ENCODE data around the gene ZNF460. TPM values are rescaled to one million over a fixed set of nuclear protein-coding genes. Genes with fewer than 3 reads are reported as not detected.
A peak's percentile ranks its signal among the peaks of the same experiment; 100 is the strongest.

The ZNF460 gene
- 100 to 1,000 TPM in 1 of 4 donors, 10 to 100 TPM in 3; 44.4 to 191 (median 74.6) TPM for total RNA-seq

DNA sequence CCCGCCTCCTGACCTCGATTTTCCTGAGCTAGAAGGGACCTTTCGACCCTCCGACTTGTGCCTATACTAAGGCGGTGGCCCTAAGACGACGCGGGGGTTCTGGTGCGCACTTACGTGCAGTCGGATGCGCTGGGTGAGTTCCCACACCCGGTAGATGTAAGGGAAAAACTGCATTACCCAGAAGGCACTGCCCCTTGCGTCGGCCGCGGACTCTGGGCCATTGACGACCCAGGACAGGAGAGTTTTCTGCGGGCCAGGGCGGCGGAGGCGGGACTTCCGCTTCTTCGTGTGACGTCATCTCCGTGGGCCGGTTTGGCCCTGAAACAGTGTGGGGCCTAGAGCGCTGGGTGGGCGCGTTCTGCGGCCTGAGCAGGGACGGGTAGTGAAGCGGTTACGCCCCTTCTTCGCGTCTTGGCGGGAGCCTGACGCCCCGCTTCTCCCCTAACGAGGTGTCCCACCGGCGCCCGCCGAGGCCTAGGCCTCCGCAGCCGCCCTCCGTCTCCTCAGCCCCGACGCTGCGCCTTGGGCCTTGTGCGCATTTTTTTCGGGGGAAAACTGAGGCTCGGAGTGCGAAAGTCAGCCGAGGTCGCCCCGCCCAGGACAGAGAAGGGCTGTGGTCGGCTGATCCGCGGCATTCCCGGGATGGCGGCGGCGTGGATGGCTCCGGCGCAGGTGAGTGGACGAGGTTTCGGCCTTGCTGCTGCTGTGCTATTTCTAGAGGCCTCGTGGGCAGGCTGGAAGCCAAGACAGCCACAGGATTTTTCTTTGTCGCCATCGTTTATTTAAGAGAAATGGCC, at the start of gene ZNF460:
Gene ZNF460 (plus strand): TSS at position 321 of the 797 bp plus-strand sequence. CDS start 322 bp downstream, at position 643.
- intact Hi-C loops (cut with DNase I; ENCODE audit: low total_unique reads) (loop anchor here (2.0 kb wide), 1 partner anchor 40 kb away; the partner anchor contains the start of gene ZNF805), in situ Hi-C loops (cut with MboI; ENCODE audit: low pct_ligation_motif_present in 1 of 4, low pct_unique_long_range_greater_than_20kb in 1 of 4, low sequenced_read_pairs in 3 of 4) (no loop called here)
- peak within 1 kb of the TSS; percentile 94 to 99 (median 97) for H3K27ac ChIP-seq
- peak within 1 kb of the TSS; percentile 86 to 98 (median 92) for H3K4me3 ChIP-seq
- no peaks in the 10 kb centered on the region for H3K27me3 ChIP-seq
- no peaks in the 10 kb centered on the region for H3K9me3 ChIP-seq
- DNase-seq = peak; percentile 97
- H3K36me3 ChIP-seq = peaks cover 0 to 13% (median 6%) of the 10 kb centered on the region in 4 donors
- WGBS, 2 donors (ENCODE audit: low coverage in 1 of 2) = 1% methylated on average over 40 of the region's 71 CpGs; no CpG with 5 or more reads in 1 of the 2 donors
- no peak for TF ChIP-seq EP300 (IDR thresholded peaks at IDR 0.05; ENCODE audit: low read depth)
- TF ChIP-seq POLR2AphosphoS5 (IDR thresholded peaks at IDR 0.05) = peak; percentile 83 to 85 (median 84)
- peak in 1 of 5 experiments; percentile 12 for TF ChIP-seq CTCF (IDR thresholded peaks at IDR 0.05)
- TF ChIP-seq POLR2A (IDR thresholded peaks at IDR 0.05) = peak; percentile 90
- peaks cover 9 to 34% (median 15%) of the 10 kb centered on the region in 4 donors for H3K4me1 ChIP-seq

GRCh38 chr19:57231686-57232085, 48.6 kb upstream of the ZNF460 start:
- TF ChIP-seq POLR2AphosphoS5 (IDR thresholded peaks at IDR 0.05) (no peak), POLR2A (IDR thresholded peaks at IDR 0.05) (no peak), CTCF (IDR thresholded peaks at IDR 0.05) (no peak), EP300 (IDR thresholded peaks at IDR 0.05; ENCODE audit: low read depth) (no peak)
- H3K4me1 ChIP-seq = no peaks in the 10 kb centered on the region
- intact Hi-C loops (cut with DNase I; ENCODE audit: low total_unique reads) (no loop called here), in situ Hi-C loops (cut with MboI; ENCODE audit: low pct_ligation_motif_present in 1 of 4, low pct_unique_long_range_greater_than_20kb in 1 of 4, low sequenced_read_pairs in 3 of 4) (no loop called here)
- DNase-seq = no peak
- WGBS, 2 donors (ENCODE audit: low coverage in 1 of 2) = 68 to 82% methylated on average over 4 to 9 of the region's 9 CpGs
- H3K4me3 ChIP-seq = no peak overlapping the region
- no peaks in the 10 kb centered on the region for H3K36me3 ChIP-seq
- no peaks in the 10 kb centered on the region for H3K27me3 ChIP-seq
- H3K27ac ChIP-seq = no peak overlapping the region
- no peaks in the 10 kb centered on the region for H3K9me3 ChIP-seq

GRCh38 chr19:57233207-57233606, 47.1 kb upstream of the ZNF460 start:
- intact Hi-C loops (cut with DNase I; ENCODE audit: low total_unique reads) (no loop called here), in situ Hi-C loops (cut with MboI; ENCODE audit: low pct_ligation_motif_present in 1 of 4, low pct_unique_long_range_greater_than_20kb in 1 of 4, low sequenced_read_pairs in 3 of 4) (no loop called here)
- no peaks in the 10 kb centered on the region for H3K36me3 ChIP-seq
- no peaks in the 10 kb centered on the region for H3K27me3 ChIP-seq
- no peaks in the 10 kb centered on the region for H3K4me1 ChIP-seq
- H3K9me3 ChIP-seq = no peaks in the 10 kb centered on the region
- no peak for TF ChIP-seq CTCF (IDR thresholded peaks at IDR 0.05)
- no peak for TF ChIP-seq POLR2A (IDR thresholded peaks at IDR 0.05)
- TF ChIP-seq EP300 (IDR thresholded peaks at IDR 0.05; ENCODE audit: low read depth) = no peak
- TF ChIP-seq POLR2AphosphoS5 (IDR thresholded peaks at IDR 0.05) = no peak
- DNase-seq = no peak
- WGBS, 2 donors (ENCODE audit: low coverage in 1 of 2) = 67% methylated on average over 1 of the region's 1 CpG; no CpG with 5 or more reads in 1 of the 2 donors
- no peak overlapping the region for H3K27ac ChIP-seq
- no peak overlapping the region for H3K4me3 ChIP-seq

DNA sequence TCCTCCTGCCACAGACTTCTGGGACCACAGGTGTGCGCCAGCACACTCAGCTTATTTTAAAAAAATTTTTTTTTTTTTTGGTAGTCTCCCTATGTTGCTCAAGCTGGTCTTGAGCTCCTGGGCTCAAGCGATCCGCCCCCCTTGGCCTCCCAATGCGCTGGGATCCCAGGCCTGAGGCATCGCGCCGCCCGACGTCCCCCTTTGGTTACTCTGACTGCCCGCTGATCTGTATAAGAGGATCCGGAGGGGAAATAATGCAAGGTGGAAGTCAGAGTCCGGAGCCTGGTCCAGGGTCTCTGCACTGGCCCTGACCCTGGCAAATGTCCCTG, 40.3 kb upstream of the ZNF460 start:
- H3K27me3 ChIP-seq = no peaks in the 10 kb centered on the region
- H3K9me3 ChIP-seq = no peaks in the 10 kb centered on the region
- intact Hi-C loops (cut with DNase I; ENCODE audit: low total_unique reads) = loop anchor here (2.0 kb wide), 1 partner anchor 41 kb away; the partner anchor contains the start of gene ZNF460
- in situ Hi-C loops (cut with MboI; ENCODE audit: low pct_ligation_motif_present in 1 of 4, low pct_unique_long_range_greater_than_20kb in 1 of 4, low sequenced_read_pairs in 3 of 4) = no loop called here
- peak overlapping the region; percentile 90 to 95 (median 92) for H3K27ac ChIP-seq
- WGBS, 2 donors (ENCODE audit: low coverage in 1 of 2) = 20 to 50% methylated on average over 1 to 12 of the region's 12 CpGs
- peak overlapping the region; percentile 85 to 96 (median 86) for H3K4me3 ChIP-seq
- TF ChIP-seq POLR2A (IDR thresholded peaks at IDR 0.05) (no peak), EP300 (IDR thresholded peaks at IDR 0.05; ENCODE audit: low read depth) (no peak), CTCF (IDR thresholded peaks at IDR 0.05) (no peak), POLR2AphosphoS5 (IDR thresholded peaks at IDR 0.05) (no peak)
- peaks cover 7 to 24% (median 18%) of the 10 kb centered on the region in 4 donors for H3K4me1 ChIP-seq
- DNase-seq = no peak
- H3K36me3 ChIP-seq = peaks cover 0 to 12% (median 2%) of the 10 kb centered on the region in 4 donors

Data from transverse colon (tissue), 4 donors.